ENCODE measurements around the gene NOD1. TPM values are rescaled to one million over a fixed set of nuclear protein-coding genes. Genes with fewer than 3 reads are reported as not detected.
A peak's percentile ranks its signal among the peaks of the same experiment; 100 is the strongest.

The NOD1 gene
- total RNA-seq, 1 experiment from 2014 or later, result 13.5 TPM

GRCh38 chr7:30469303-30469702 lies 9.3 kb downstream of the NOD1 start:
- peak; percentile 76 for DNase-seq
- no peaks in the 10 kb centered on the region for H3K27me3 ChIP-seq (ENCODE audit: control insufficient read depth, insufficient read depth, low read length)
- H3K4me3 ChIP-seq (ENCODE audit: insufficient read depth, low read depth, low read length), result no peak overlapping the region
- no peaks in the 10 kb centered on the region for H3K36me3 ChIP-seq (replicated peaks; ENCODE audit: control insufficient read depth, insufficient read depth, low read length)

GRCh38 chr7:30468791-30469190 lies 9.8 kb downstream of the NOD1 start:
- no peaks in the 10 kb centered on the region for H3K36me3 ChIP-seq (replicated peaks; ENCODE audit: control insufficient read depth, insufficient read depth, low read length)
- no peaks in the 10 kb centered on the region for H3K27me3 ChIP-seq (ENCODE audit: control insufficient read depth, insufficient read depth, low read length)
- no peak overlapping the region for H3K4me3 ChIP-seq (ENCODE audit: insufficient read depth, low read depth, low read length)
- DNase-seq, result no peak

DNA sequence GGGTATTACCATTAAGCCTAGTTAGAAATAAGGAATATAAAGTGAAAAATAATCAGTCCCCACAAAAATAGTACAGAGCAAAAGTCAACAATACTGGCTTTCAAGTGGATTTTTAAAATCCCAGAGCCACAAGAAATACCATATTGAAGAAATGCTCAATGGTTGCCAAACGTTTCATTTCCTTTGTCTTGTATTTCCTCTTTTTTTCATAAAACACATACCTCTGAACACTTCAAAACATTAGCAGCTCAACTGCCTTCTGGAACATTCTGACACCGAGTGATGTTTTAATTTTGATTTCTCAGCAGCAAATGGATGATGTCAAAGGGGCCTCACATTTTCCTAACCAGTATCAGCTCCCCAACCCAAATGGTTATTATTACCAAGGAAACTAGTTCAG lies 10.5 kb downstream of the NOD1 start:
- H3K4me3 ChIP-seq (ENCODE audit: insufficient read depth, low read depth, low read length), result no peak overlapping the region

GRCh38 chr7:30467271-30467670 lies 11.3 kb downstream of the NOD1 start:
- Histone ChIP-seq H3K36me3 (replicated peaks; ENCODE audit: control insufficient read depth, insufficient read depth, low read length) (no peaks in the 10 kb centered on the region), H3K4me3 (ENCODE audit: insufficient read depth, low read depth, low read length) (no peak overlapping the region), H3K27me3 (ENCODE audit: control insufficient read depth, insufficient read depth, low read length) (no peaks in the 10 kb centered on the region)
- no peak for DNase-seq

More for the DNA sequence above, 10.5 kb downstream of the NOD1 start:
- no peak for DNase-seq
- Histone ChIP-seq H3K27me3 (ENCODE audit: control insufficient read depth, insufficient read depth, low read length) (no peaks in the 10 kb centered on the region), H3K36me3 (replicated peaks; ENCODE audit: control insufficient read depth, insufficient read depth, low read length) (no peaks in the 10 kb centered on the region)

DNA sequence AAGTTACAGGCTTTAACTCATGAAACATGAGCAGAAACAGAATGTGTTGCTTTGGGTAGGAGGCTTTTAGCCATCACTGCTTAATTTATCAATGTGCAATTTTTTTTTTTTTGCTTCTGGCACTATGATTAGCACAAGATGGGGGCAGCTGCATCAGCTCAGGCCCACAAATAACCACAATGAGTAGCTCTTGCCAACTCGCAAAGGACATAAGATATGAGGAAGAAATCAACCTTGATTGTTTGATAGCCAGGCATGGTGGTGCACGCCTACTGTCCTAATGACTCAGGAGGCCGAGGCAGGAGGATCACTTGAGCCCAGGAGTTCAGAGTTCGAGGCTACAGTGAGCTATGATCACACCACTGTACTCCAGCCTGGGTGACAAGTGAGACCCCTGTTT lies 12.3 kb downstream of the NOD1 start:
- DNase-seq, result no peak
- Histone ChIP-seq H3K27me3 (ENCODE audit: control insufficient read depth, insufficient read depth, low read length) (no peaks in the 10 kb centered on the region), H3K36me3 (replicated peaks; ENCODE audit: control insufficient read depth, insufficient read depth, low read length) (no peaks in the 10 kb centered on the region), H3K4me3 (ENCODE audit: insufficient read depth, low read depth, low read length) (no peak overlapping the region)

- Histone ChIP-seq H3K36me3 (replicated peaks; ENCODE audit: control insufficient read depth, insufficient read depth, low read length) (no peaks in the 10 kb centered on the region), H3K27me3 (ENCODE audit: control insufficient read depth, insufficient read depth, low read length) (no peaks in the 10 kb centered on the region), H3K4me3 (ENCODE audit: insufficient read depth, low read depth, low read length) (no peak overlapping the region)
- no peak for DNase-seq
These were observed 12.8 kb downstream of the NOD1 start for GRCh38 chr7:30465811-30466180.

DNA sequence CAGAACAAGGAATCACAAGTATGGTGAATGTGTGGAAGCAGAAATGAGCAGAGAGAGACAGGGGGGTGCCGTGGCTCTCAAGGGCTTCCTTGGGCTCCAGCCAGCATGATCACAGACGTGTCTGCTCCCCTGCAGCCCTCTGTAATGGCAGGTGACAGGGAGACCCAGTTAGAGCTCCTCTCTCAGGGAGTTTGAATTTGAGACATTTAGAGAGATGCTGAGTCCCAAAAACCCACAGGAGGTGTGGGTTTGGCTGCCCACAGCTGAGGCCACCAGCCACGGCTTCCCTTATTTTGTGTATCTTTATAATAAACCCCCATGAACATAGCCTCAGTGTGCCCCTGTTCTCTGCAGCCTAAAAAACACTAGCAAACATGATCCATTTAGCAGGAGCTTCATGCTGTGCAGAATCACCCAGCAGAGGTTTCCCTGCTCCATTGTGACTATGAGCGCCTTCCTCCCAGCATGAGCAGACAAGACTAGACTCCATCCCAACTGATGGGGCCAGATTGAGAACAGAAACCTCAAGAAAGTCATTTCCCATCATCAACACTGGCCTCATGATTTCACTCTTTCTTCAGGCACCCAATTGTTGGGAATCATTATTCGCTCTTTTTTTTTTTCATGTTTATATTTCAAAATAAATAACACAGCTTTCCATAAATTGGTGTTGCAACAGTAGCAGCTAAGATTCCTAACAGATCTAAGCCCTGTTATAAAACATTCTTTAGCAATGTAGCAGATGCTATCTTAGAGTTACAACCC lies 13.4 kb downstream of the NOD1 start:
- no peak for DNase-seq
- H3K4me3 ChIP-seq (ENCODE audit: insufficient read depth, low read depth, low read length), result no peak overlapping the region
- no peaks in the 10 kb centered on the region for H3K36me3 ChIP-seq (replicated peaks; ENCODE audit: control insufficient read depth, insufficient read depth, low read length)
- no peaks in the 10 kb centered on the region for H3K27me3 ChIP-seq (ENCODE audit: control insufficient read depth, insufficient read depth, low read length)

- no peak overlapping the region for H3K4me3 ChIP-seq (ENCODE audit: insufficient read depth, low read depth, low read length)
- no peaks in the 10 kb centered on the region for H3K36me3 ChIP-seq (replicated peaks; ENCODE audit: control insufficient read depth, insufficient read depth, low read length)
- no peak for DNase-seq
- no peaks in the 10 kb centered on the region for H3K27me3 ChIP-seq (ENCODE audit: control insufficient read depth, insufficient read depth, low read length)
These were observed 14.3 kb downstream of the NOD1 start for GRCh38 chr7:30464231-30464671.

DNA sequence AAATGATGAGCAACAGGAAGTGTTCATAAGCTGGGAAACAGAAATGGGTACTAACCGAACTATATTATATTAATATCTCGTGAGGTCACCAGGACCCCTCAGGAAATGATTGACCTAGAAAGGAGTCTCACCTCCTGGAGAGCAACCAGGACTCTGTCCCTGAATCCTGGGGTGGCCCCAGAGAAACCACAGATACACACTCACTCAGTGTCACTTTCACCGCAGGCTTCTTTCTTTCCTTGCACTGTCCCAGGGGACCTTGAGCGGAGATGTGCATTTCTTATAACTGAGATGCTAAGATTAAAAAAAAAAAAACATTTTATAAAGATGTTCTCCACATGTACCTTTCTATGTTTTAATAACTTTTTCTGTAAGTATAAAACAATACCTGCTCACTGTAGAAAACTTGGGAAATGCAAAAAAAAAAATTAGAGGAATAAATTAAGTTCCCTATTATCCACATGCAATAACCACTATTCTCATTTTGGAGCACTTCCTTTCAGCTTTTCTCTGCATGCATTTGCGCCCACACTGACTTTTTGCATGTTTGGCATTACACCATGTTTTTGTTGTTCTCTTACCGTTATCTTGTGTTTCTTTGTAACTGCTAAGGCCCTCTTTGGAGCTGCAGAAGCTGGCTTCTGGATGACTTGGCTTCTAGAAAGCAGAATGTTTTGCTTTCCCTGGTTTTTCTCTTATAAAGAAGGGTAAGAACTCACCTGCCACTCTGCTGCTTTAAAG lies 15.0 kb downstream of the NOD1 start:
- no peak overlapping the region for H3K4me3 ChIP-seq (ENCODE audit: insufficient read depth, low read depth, low read length)
- no peak for DNase-seq
- H3K27me3 ChIP-seq (ENCODE audit: control insufficient read depth, insufficient read depth, low read length), result no peaks in the 10 kb centered on the region
- no peaks in the 10 kb centered on the region for H3K36me3 ChIP-seq (replicated peaks; ENCODE audit: control insufficient read depth, insufficient read depth, low read length)

DNA sequence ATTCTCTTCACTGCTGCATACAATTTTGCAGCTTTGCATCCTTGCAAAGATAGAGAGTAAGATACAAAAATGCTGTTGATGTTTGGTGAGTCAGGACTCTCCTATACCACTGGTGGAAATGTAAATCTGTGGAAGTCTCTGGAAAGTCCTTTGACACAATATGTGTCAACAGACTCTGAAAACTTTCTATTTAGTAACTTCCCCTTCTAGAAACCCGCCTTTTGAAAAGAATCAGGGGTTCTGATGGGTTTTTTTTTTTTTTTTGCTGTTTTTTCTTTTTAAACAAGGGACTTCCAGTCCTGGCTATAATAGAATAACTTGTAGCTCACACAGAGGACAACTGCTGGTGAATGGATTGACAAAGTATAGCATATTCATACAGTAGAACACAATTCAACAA lies 16.4 kb downstream of the NOD1 start:
- no peak for DNase-seq
- Histone ChIP-seq H3K36me3 (replicated peaks; ENCODE audit: control insufficient read depth, insufficient read depth, low read length) (no peaks in the 10 kb centered on the region), H3K4me3 (ENCODE audit: insufficient read depth, low read depth, low read length) (no peak overlapping the region), H3K27me3 (ENCODE audit: control insufficient read depth, insufficient read depth, low read length) (no peaks in the 10 kb centered on the region)

DNA sequence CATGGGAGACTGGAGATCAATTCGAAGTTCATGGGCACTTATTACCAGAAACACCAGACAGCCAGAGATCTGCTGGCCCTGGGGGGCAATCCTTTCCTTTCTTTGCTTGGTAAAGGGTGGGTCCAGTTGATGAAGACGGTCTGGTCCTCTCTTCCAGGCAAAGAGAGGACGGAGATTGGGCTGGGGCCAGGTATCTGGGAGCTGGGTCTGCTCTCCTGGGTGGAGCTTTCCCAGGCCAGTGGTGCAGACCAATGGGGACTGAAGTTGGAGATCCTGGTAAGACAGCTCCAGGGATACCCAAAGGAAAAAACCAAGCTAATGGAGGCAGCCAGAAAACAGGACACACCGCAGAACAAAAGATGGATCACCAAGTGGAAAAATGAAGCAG lies 18.3 kb downstream of the NOD1 start:
- no peak for DNase-seq
- Histone ChIP-seq H3K36me3 (replicated peaks; ENCODE audit: control insufficient read depth, insufficient read depth, low read length) (no peaks in the 10 kb centered on the region), H3K4me3 (ENCODE audit: insufficient read depth, low read depth, low read length) (no peak overlapping the region), H3K27me3 (ENCODE audit: control insufficient read depth, insufficient read depth, low read length) (no peaks in the 10 kb centered on the region)

DNA sequence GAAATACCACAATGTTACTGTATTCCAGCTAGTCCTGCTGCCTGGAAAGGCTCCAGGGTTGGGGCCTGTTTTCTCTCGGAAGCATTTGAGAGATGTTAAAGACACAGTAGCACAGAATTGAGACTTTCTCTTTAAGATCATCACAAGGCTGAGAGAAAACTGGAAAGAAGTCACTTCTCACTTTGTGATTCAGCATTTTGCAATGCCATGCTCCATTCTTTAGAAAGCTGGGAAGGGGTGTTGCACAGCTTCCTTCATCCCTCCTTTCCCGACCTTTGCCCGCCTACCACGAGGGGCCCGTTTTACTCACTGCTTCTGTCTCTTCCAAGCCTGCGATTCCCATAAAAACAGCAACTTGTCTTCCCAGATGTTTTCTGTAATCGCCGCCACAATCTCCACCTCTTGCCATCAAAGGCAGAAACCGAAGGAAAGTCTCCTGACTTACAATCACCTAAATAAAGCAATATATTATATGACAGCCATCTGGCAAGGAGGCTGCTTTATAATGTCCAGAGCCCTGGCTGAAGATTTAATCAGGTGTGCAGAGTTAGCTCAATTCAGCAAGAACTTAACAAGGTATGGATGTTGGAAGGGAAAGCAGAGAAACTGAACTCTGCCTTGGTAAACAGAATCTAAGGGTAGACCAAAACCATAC lies 18.9 kb downstream of the NOD1 start:
- Histone ChIP-seq H3K4me3 (ENCODE audit: insufficient read depth, low read depth, low read length) (no peak overlapping the region), H3K36me3 (replicated peaks; ENCODE audit: control insufficient read depth, insufficient read depth, low read length) (no peaks in the 10 kb centered on the region), H3K27me3 (ENCODE audit: control insufficient read depth, insufficient read depth, low read length) (no peaks in the 10 kb centered on the region)
- no peak for DNase-seq

DNA sequence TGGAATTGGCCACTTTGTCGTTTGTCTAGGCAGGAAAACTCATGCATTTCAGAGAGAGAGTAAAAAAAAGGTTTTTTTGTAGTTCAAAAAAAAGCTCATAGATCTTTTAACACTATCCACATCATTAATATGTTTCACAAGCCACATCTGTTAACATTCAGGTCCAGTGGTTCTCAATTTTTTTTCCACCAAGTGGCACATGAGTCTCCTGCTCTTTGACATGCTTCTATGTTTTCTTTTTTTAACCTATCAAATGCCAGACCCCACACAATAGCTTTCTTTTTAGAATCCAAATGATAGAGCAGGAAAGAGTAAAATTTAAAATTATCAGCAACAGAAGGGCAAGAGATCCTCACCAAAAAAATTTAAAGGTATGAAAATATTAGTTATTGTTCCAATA lies 20.3 kb downstream of the NOD1 start:
- no peak overlapping the region for H3K4me3 ChIP-seq (ENCODE audit: insufficient read depth, low read depth, low read length)
- H3K27me3 ChIP-seq (ENCODE audit: control insufficient read depth, insufficient read depth, low read length), result no peaks in the 10 kb centered on the region
- no peaks in the 10 kb centered on the region for H3K36me3 ChIP-seq (replicated peaks; ENCODE audit: control insufficient read depth, insufficient read depth, low read length)
- DNase-seq, result no peak

GRCh38 chr7:30453921-30454320 lies 24.7 kb downstream of the NOD1 start:
- Histone ChIP-seq H3K27me3 (ENCODE audit: control insufficient read depth, insufficient read depth, low read length) (no peaks in the 10 kb centered on the region), H3K36me3 (replicated peaks; ENCODE audit: control insufficient read depth, insufficient read depth, low read length) (no peaks in the 10 kb centered on the region; the same call in 1 of the 2 replicates), H3K4me3 (ENCODE audit: insufficient read depth, low read depth, low read length) (no peak overlapping the region)
- DNase-seq, result no peak

GRCh38 chr7:30453016-30453415 lies 25.6 kb downstream of the NOD1 start:
- no peak overlapping the region for H3K4me3 ChIP-seq (ENCODE audit: insufficient read depth, low read depth, low read length)
- H3K27me3 ChIP-seq (ENCODE audit: control insufficient read depth, insufficient read depth, low read length), result no peaks in the 10 kb centered on the region
- H3K36me3 ChIP-seq (replicated peaks; ENCODE audit: control insufficient read depth, insufficient read depth, low read length), result no peaks in the 10 kb centered on the region; the same call in 1 of the 2 replicates
- DNase-seq, result no peak
